GM03348 (cell line): ENCODE results near the gene SLC66A1.

Experiments used
- DNase-seq: peaks from one replicate; pipeline ENCODE4 v3.0.0; 2012; ENCODE audit warnings: low spot score

Gene SLC66A1

GRCh38 chr1:19377812-19378718 lies 65.9 kb downstream of the SLC66A1 start:
- DNase-seq: no peak
